Measurements from ENCODE around the gene COX14.

GRCh38 chr12:50078281-50078680, 33.8 kb upstream of the COX14 start:
- TF ChIP-seq CTCF (IDR thresholded peaks at IDR 0.05) (no peak), EP300 (IDR thresholded peaks at IDR 0.05) (no peak), POLR2AphosphoS5 (IDR thresholded peaks at IDR 0.05) (no peak)

All from suprapubic skin (tissue), 4 donors.